ENCODE measurements around the gene SYNM. TPM values are rescaled to one million over a fixed set of nuclear protein-coding genes. Genes with fewer than 3 reads are reported as not detected.
"Not testable (repeated sequence)": the region's sequence is repeated elsewhere in the genome, so short reads cannot be mapped to it uniquely, and the experiment has no call there.

Gene SYNM
- total RNA-seq, 2 donors from 2014 or later = 5.7 to 8.2 TPM

- H3K27me3 ChIP-seq = no peaks in the 10 kb centered on the region
- H3K27ac ChIP-seq = no peak overlapping the region
- H3K9me3 ChIP-seq = no peaks in the 10 kb centered on the region
- no peak overlapping the region for H3K4me3 ChIP-seq
- DNase-seq (no peak), ATAC-seq (no peak)
- intact Hi-C loops (cut with DNase I) = loop anchor here (5.0 kb wide), 2 partner anchors 548 to 628 kb away; no protein-coding TSS in a partner anchor
- no peak for TF ChIP-seq POLR2A (IDR thresholded peaks at IDR 0.05)
- TF ChIP-seq CTCF (IDR thresholded peaks at IDR 0.05) = no peak
- H3K4me1 ChIP-seq = no peaks in the 10 kb centered on the region
- WGBS, 2 donors = 55 to 59% methylated on average over 5 of the region's 5 CpGs
- no peaks in the 10 kb centered on the region for H3K36me3 ChIP-seq (replicated peaks in 1 of 2; ENCODE audit: insufficient read depth in 1 of 2, low read depth in 2 of 2)
Observed at GRCh38 chr15:99070208-99070607, 34.7 kb upstream of the SYNM start.

- H3K9me3 ChIP-seq = no peaks in the 10 kb centered on the region
- intact Hi-C loops (cut with DNase I) = loop anchor here (5.0 kb wide), 2 partner anchors 549 to 629 kb away; no protein-coding TSS in a partner anchor
- no peak for ATAC-seq
- H3K36me3 ChIP-seq (replicated peaks in 1 of 2; ENCODE audit: insufficient read depth in 1 of 2, low read depth in 2 of 2) = no peaks in the 10 kb centered on the region
- no peaks in the 10 kb centered on the region for H3K4me1 ChIP-seq
- H3K27me3 ChIP-seq = no peaks in the 10 kb centered on the region
- TF ChIP-seq CTCF (IDR thresholded peaks at IDR 0.05) = no peak
- TF ChIP-seq POLR2A (IDR thresholded peaks at IDR 0.05) = no peak
- H3K27ac ChIP-seq = no peak overlapping the region
- 74 to 85% methylated on average over 10 of the region's 10 CpGs for WGBS, 2 donors
- no peak overlapping the region for H3K4me3 ChIP-seq
- DNase-seq = no peak
Observed at GRCh38 chr15:99071091-99071680, 33.7 kb upstream of the SYNM start.

- Histone ChIP-seq H3K4me3 (no peak overlapping the region), H3K36me3 (replicated peaks in 1 of 2; ENCODE audit: insufficient read depth in 1 of 2, low read depth in 2 of 2) (no peaks in the 10 kb centered on the region), H3K4me1 (peaks cover 4% of the 10 kb centered on the region), H3K9me3 (no peaks in the 10 kb centered on the region), H3K27me3 (no peaks in the 10 kb centered on the region), H3K27ac (no peak overlapping the region)
- ATAC-seq (no peak), DNase-seq (no peak)
- no peak for TF ChIP-seq CTCF (IDR thresholded peaks at IDR 0.05)
- no peak for TF ChIP-seq POLR2A (IDR thresholded peaks at IDR 0.05)
- intact Hi-C loops (cut with DNase I) = loop anchor here (5.0 kb wide), 2 partner anchors 551 to 631 kb away; no protein-coding TSS in a partner anchor
- WGBS, 2 donors = 65 to 71% methylated on average over 4 of the region's 4 CpGs
Observed at GRCh38 chr15:99073008-99073717, 31.7 kb upstream of the SYNM start.

- Histone ChIP-seq H3K4me1 (peaks cover 4% of the 10 kb centered on the region), H3K27me3 (no peaks in the 10 kb centered on the region), H3K9me3 (no peaks in the 10 kb centered on the region), H3K36me3 (replicated peaks in 1 of 2; ENCODE audit: insufficient read depth in 1 of 2, low read depth in 2 of 2) (no peaks in the 10 kb centered on the region), H3K27ac (no peak overlapping the region), H3K4me3 (no peak overlapping the region)
- no peak for ATAC-seq
- WGBS, 2 donors = 81 to 92% methylated on average over 5 of the region's 5 CpGs
- no peak for TF ChIP-seq POLR2A (IDR thresholded peaks at IDR 0.05)
- TF ChIP-seq CTCF (IDR thresholded peaks at IDR 0.05) = no peak
- DNase-seq = no peak
- intact Hi-C loops (cut with DNase I) = loop anchor here (5.0 kb wide), 2 partner anchors 552 to 632 kb away; no protein-coding TSS in a partner anchor
Observed at GRCh38 chr15:99074446-99074845, 30.4 kb upstream of the SYNM start.

- ATAC-seq; intact Hi-C loops (cut with DNase I): not testable (repeated sequence)
Observed at GRCh38 chr15:99075059-99075652, 29.7 kb upstream of the SYNM start.

More at GRCh38 chr15:99075059-99075652, 29.7 kb upstream of the SYNM start:
- H3K4me3 ChIP-seq; H3K27ac ChIP-seq; H3K36me3 ChIP-seq (replicated peaks in 1 of 2; ENCODE audit: insufficient read depth in 1 of 2, low read depth in 2 of 2); H3K4me1 ChIP-seq; H3K9me3 ChIP-seq; H3K27me3 ChIP-seq; DNase-seq: not testable (repeated sequence)

All from body of pancreas (tissue), 4 donors.